HuH-7 (cell line): ENCODE measurements around the gene PTGES.
"Not testable (repeated sequence)": the region's sequence is repeated elsewhere in the genome, so short reads cannot be mapped to it uniquely, and the experiment has no call there.

ENCODE experiments used
- DNase-seq: peaks from one replicate; pipeline ENCODE4 v3.0.0; 2011; ENCODE audit warnings: low spot score

PTGES gene

GRCh38 chr9:129769669-129770068, 16.8 kb upstream of the PTGES start:
- DNase-seq = no peak

- no peak for DNase-seq
These were observed 15.6 kb upstream of the PTGES start for GRCh38 chr9:129768486-129768885.

GRCh38 chr9:129765764-129766317, 13.0 kb upstream of the PTGES start:
- no peak for DNase-seq

- DNase-seq = no peak
These were observed 10.4 kb upstream of the PTGES start for GRCh38 chr9:129762985-129763926.

- not testable (repeated sequence) for DNase-seq
These were observed 9.6 kb upstream of the PTGES start for GRCh38 chr9:129762370-129762984.

GRCh38 chr9:129761901-129762369, 9.1 kb upstream of the PTGES start:
- DNase-seq = no peak

- no peak for DNase-seq
These were observed 8.6 kb upstream of the PTGES start for GRCh38 chr9:129761293-129761900.

GRCh38 chr9:129760784-129761183, 7.9 kb upstream of the PTGES start:
- not testable (repeated sequence) for DNase-seq

GRCh38 chr9:129759804-129760502, 7.1 kb upstream of the PTGES start:
- no peak for DNase-seq

GRCh38 chr9:129759319-129759718, 6.5 kb upstream of the PTGES start:
- no peak for DNase-seq

GRCh38 chr9:129757045-129757444, 4.2 kb upstream of the PTGES start:
- DNase-seq = no peak

GRCh38 chr9:129756191-129756590, 3.3 kb upstream of the PTGES start:
- no peak for DNase-seq

GRCh38 chr9:129755151-129755550, 2.3 kb upstream of the PTGES start:
- no peak for DNase-seq

GRCh38 chr9:129751841-129752801, 721 bp downstream of the PTGES start:
- DNase-seq = no peak

- no peak for DNase-seq
These were observed 2.7 kb downstream of the PTGES start for GRCh38 chr9:129750013-129750638.

GRCh38 chr9:129749575-129749974, 3.3 kb downstream of the PTGES start:
- DNase-seq = no peak

- not testable (repeated sequence) for DNase-seq
These were observed 3.8 kb downstream of the PTGES start for GRCh38 chr9:129749052-129749451.

GRCh38 chr9:129748249-129748648, 4.6 kb downstream of the PTGES start:
- DNase-seq = no peak

- no peak for DNase-seq
These were observed 6.6 kb downstream of the PTGES start for GRCh38 chr9:129746092-129746777.

- DNase-seq = no peak
These were observed 7.6 kb downstream of the PTGES start for GRCh38 chr9:129745200-129745599.
